Right kidney (tissue), 1 donor: ENCODE data around the gene COL23A1.
A peak's percentile ranks its signal among the peaks of the same experiment; 100 is the strongest.

Experiments
- DNase-seq: peaks from one replicate; pipeline ENCODE4 v3.0.0-alpha.2; 2016

Gene COL23A1

DNA sequence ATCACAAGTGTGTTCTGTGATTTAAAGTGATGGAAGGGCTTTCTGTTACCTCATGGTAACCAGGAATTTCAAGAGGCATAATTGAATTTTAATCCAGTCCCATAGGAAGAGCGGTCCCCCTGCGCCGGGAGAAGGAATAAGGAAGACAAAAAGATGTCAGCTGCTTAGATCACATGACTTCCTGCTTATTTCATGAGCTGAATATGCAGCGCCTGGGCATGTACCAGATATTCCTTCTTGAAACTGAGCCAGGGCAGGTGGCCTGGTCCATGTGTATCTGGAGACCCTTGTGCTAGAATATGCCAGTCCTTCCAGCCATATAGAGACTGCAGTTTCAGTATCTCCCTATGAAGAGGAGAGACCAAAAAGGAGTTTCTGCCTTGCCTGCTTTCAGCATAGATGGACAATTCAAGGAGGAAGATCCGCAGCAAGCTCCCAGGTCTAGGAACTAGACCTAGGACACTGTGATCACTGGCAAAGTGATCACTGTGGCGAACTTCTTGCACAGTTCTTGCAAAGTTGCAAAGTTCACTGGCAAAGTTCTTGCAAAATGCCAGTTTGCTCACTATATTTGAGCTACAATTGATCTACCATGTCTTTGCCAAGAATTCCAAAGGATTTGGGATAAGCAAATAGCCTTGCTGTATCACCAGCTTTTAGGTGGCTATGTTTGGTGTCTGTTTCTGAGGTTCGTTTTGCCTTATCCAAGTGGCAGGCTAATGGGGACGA, 254.7 kb downstream of the COL23A1 start:
- DNase-seq, result no peak

- no peak for DNase-seq
These were observed 255.3 kb downstream of the COL23A1 start for GRCh38 chr5:178334861-178335260.

DNA sequence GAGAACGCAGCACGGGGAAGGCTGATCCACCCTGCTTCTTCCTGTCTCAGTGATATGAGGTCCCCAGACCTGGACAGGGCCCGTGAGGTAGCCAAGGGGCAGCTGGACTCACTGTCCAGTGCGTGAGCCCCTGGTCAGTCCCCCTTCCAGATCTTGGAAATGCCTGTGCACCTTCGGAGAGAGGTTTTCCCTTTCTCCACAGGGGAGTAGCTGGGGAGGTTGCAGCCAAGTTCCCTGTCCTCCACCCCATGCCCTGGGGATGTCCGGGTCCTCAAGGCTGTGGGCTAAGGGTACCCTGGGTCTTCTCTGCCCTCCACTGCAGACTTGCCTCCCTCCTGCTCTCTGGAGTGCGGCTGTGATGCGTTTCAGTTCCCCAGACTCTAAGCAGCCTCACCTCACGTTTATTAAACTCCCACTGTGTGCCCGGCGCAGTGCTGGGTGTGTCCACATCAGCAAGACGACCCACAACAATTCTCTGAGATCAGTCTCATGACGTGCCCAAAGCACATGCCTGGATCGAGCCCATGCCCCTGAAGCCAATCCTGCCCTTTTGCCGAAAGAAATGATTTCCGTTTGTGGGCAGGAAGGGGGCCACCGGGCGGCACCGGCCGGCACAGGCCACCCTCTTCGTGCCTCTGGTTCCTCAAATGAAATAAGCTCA, 256.2 kb downstream of the COL23A1 start:
- no peak for DNase-seq

DNA sequence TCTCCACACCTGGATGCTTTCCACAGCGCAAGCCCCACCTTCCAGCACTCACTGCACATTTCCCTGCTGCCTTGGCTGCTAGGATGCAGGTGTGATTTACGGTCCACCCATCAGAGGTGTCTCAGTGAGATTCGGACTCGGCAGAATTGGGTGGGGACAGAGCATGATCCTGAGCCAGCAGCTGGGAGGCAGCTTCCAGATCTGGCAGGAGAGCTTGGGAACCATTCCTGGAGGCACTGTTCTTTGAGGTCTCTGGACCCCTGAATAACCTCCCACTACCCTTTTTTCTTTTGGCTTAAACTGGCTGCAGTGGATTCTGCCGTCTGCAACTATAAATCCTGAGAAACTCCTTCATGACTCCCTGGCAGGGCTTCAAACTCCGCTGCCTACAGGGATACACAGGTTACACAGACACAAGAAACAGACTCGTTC, 258.0 kb downstream of the COL23A1 start:
- DNase-seq, result no peak

- no peak for DNase-seq
These were observed 258.6 kb downstream of the COL23A1 start for GRCh38 chr5:178331491-178331996.

- no peak for DNase-seq
These were observed 259.3 kb downstream of the COL23A1 start for GRCh38 chr5:178330791-178331404.

DNA sequence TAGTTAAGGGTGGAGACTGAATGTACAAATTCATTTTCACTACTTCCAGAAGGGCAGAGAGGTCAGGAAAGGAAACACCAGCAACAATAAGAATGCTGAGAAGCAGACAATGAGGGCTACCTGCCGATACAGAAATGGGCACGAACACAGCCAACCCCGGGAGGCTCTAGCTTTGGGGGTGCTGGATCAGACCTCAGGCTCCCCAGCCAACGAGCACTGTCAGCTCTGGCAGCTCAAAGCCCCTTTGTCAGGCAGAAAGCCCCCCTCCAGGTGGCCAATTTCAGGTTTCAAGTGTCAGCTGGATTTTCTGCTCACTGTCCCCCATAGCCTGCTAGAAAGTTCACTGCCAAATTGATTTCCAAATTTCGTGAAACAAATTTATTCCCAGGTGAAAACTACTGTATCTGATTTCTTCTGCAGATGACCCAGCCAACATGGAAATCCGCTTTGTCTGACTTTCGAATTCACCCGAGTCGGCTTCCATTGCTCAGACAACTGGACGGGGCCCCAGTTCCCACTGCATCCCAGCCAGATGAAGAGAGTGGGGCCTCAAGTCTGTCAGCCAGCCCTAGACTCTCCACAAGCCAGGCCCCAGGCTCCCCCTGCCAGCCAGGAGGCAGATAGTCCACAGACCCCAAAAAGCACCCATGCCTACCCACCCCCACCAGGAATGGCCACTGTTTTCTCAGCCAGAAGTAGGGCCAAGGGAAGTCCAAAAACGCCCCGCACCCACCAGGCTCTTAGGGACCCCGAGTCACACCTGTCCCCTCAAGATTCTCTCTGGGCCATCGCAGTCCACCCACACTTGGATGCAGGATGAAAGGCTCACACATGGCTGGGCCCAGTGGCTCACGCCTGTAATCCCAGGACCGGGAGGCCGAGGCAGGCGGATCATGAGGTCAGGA, 261.1 kb downstream of the COL23A1 start:
- DNase-seq, result no peak

DNA sequence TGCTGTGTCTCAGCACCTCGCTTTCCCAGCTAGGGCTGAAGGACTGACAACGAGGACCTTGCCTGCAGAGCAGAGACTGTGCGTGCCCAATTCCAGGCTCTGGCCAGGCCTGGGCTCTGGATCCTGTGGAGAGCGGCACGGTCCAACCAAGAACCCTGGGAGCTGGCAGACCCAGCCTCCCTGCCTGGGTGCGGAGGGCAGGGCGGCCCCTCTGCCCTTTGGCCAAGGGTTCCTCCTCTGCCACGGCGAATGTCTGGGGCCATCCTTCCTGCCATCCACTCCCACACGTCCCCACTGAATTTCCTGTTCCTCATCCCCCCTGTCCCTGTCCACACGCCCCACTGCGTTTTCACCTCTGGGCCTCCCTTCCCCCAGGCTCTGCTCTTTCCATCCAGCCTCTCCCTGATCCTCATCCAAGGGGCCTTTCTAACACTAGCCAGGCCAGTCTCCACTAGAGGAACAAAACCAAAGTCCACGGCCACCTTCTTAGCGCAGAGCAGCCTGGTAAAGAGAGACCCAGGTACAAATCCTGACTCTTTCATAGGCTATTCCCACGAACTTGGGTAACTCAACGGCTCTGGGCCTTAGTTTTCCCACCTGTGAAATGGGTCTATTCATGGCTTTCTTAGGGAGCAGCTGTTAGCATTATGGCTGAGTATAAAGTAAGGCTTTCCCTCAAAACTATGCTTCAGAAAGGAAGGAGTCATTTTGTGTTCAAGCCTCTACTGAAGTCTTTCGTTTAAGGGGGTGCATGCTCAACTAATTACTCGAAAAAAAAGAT, 262.1 kb downstream of the COL23A1 start:
- no peak for DNase-seq

DNA sequence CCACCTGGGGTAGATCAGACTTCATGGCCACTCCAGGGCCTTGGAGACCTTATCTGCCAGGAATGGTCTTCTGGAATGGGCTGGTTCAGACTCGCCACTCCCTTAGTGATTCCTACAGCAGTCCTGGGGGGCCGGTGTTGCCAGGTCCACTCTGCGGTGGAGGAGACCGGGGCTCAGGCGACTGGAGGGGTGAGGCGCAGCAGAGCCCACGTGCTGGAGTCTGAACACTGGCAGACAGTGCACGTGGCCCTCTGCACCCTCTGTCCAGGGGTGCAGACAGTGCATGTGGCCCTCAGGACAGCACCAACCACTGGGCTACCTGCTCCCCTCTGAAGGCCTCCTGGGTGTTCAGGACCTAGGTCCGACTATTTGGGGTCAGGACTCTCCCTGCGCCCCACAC, 262.7 kb downstream of the COL23A1 start:
- no peak for DNase-seq

- peak; percentile 44 for DNase-seq
These were observed 263.8 kb downstream of the COL23A1 start for GRCh38 chr5:178326374-178326715.

- DNase-seq, result peak; percentile 61
These were observed 264.4 kb downstream of the COL23A1 start for GRCh38 chr5:178325679-178326373.

- no peak for DNase-seq
These were observed 264.9 kb downstream of the COL23A1 start for GRCh38 chr5:178325311-178325678.

- DNase-seq, result no peak
These were observed 265.5 kb downstream of the COL23A1 start for GRCh38 chr5:178324481-178325310.

GRCh38 chr5:178323961-178324360, 266.2 kb downstream of the COL23A1 start:
- DNase-seq, result no peak

- no peak for DNase-seq
These were observed 266.7 kb downstream of the COL23A1 start for GRCh38 chr5:178323541-178323865.

DNA sequence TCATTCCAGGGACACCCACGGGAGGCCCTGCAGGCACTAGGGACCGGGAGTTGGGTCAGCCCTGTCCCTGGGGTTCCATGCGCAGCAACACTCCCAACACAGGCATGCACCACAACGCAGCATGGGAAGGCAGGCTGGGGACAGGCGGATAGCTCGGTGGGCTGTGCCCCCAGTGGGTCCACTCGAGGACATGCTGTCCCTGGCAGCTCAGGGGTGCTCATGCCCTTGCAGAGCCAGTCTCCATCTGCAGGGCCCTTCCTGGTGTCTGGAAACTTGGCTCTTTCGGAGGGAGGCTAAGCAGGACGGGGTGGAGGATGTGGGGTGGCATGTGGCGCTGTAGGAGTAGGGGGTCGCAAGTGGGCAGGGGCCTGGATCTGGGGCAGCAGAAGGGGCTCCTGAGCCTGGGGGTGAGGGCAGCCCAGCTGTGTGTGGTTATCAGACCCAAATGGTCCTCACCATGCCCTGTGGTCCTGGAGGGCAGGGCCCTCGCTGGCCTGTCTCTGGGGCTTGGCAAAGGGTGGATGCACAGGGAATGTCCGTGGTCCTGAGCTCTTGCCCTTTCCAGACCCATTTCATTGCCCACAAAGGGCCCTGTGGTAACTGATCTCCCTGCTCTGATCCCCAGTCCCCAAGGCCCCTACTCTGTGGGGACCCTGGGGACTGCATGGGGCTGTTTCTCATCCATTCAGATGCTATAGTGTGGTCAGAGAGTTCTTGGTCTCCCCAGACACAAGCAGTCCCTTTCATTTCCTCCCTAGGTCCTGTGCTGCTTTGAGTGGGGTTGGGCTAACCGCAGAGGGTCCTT, 267.3 kb downstream of the COL23A1 start:
- no peak for DNase-seq

- DNase-seq, result no peak
These were observed 269.8 kb downstream of the COL23A1 start for GRCh38 chr5:178320281-178320855.

DNA sequence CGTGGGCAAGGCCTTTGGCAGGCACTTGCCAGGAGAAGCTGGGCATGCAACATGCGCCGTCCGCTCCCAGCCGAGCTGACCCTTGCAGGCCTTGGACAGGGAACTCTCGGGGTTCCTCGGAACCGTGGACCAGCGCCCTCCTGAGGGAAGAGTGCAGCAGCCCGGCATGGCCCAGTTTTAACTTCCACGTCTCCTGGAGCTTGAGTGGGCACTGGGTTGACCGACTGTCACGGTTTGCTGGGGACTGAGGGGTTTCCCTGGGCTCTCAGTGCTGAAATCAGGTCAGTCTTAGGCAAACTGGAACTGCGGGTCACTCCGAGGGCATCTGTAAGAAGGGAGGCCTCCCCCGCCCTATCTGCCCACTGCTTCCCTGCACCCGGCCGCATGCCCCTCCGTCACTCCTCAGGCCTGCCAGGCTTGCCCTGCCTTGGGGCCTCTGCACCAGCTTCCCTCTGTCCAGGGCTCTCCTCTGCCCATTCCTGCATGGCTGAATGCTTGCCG, 270.6 kb downstream of the COL23A1 start:
- no peak for DNase-seq

DNA sequence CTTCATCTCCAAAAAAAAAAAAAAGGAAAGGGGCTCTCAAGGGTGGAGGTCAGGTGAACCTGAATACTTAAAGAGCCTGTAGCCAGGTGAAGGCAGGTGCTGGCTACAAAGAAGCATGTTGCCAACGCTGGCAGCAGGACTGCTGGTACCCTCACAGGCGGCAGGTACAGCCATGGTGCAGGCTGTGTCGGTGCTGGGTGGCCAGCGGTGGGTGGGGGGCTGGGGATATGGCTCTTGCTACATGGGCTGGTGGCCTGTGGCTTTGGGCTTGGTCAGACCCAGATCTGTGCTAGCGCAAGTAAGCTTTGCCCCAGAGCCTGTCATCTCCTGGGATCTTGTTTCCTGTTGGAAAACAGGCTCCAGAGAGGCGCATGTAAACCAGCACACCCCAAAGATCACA, 271.3 kb downstream of the COL23A1 start:
- no peak for DNase-seq
